Stimulated activated CD4-positive, alpha-beta T cell treated with anti-CD3 and anti-CD28 coated beads, Interleukin-4, amount 100 ng/mL, for 24 hours (primary cell): ENCODE results near the gene PPM1H.

Experiments used
- DNase-seq: peaks from one replicate; pipeline ENCODE4 v3.0.0-alpha.2; 2020

PPM1H gene

DNA sequence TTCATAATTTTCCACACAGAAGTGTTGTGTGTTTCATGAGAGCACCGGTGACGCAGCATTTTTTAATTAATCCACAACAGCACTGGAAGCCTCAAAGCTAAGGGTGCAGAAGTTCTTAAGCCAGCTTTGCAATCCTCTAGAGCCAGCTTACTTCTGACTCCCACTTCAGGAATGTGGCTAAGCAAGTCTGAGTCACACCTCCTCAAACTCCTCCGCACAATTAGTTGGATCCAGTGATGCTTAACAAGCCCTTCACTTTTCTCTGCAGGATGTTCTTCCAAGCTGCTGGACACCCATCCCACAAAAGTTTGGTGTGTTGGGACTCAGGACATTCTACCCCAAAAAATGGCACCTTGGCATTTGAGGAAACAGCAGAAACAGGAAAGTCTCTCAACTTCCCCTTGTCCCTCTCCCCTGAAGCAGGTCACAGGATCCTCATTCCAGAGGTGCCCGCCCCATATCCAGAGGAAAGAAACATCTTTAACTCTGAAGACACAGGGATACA is 210.0 kb downstream of the PPM1H start:
- no peak for DNase-seq

DNA sequence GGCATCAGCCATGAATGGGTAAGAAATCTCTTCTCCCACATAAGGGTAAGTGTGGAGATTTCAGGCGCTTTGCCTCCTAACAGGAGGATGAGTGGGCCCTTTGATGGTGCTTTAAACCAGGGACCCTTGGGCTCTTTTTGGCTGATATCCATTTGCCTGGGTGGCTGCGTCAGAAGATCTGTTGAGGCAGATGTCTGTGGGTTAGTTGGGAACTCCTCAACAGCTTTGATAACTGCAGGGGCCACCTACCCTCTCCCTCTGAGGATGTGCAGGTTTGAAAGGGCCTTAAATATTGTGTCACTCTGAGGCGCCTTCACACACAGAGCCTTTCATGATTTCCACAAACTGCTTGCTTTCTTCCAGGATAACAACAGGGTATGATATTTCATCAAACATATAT is 210.7 kb downstream of the PPM1H start:
- no peak for DNase-seq

DNA sequence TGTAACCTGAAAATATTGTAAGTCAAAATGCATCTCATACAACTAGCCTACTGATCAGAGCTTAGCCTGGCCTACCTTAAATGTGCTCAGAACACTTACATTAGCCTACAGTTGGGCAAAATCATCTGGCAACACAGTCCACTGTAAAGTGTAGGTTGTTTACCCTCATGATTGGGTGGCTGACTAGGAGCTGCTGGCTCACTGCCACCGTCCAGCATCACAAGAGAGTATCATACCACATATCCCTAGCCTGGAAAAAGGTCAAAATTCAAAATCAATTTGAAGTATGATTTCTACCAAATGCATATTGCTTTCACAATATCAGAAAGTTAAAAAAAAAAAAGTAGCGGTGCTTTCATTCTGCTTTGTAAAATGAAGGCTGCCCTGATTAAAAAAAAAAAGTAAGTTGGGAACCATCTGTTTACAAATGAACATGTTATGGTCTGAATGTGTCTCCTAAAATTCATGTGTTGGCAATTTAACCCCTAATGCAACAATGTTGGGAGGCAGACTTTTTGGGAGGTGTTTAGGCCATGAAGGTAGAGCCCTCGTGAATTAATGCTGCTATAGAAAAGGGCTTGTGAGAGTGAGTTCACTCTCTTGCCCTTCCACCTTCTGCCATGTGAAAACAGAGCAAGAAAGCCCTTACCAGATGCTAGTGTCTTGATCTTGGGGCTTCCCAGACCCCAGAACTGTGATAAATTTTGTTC is 211.8 kb downstream of the PPM1H start:
- DNase-seq: no peak

DNA sequence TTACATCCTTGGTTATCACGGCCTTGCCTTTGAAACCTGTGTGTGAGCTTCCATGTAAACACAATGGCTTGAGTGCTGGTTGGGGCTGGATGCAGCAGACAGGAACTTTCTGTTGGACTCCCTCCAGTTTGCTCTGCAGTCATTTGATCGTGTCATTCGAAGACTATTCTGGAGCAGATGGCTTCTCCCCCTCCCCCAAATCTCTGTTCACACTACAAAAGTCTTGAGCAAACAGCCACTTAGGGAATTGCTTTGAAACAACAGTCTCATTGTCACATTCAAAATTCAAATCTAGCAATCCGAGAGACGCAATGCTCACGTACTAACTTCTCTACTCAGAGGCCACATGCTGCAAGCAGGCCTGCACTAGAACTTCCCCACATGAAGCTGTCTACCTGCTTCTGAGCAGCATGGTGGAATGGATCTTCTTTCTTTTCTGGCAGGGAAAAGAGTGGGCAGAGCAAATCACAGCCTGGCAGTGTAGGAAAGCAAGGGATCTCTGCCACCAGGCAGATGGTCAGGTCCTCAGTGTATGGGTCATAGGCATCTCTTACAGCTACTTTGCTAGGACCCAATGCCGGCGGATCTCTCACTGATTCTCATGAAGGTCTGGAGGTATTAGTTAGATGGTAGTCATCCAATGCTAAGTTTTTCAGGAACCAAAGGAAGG is 214.2 kb downstream of the PPM1H start:
- DNase-seq: no peak

DNA sequence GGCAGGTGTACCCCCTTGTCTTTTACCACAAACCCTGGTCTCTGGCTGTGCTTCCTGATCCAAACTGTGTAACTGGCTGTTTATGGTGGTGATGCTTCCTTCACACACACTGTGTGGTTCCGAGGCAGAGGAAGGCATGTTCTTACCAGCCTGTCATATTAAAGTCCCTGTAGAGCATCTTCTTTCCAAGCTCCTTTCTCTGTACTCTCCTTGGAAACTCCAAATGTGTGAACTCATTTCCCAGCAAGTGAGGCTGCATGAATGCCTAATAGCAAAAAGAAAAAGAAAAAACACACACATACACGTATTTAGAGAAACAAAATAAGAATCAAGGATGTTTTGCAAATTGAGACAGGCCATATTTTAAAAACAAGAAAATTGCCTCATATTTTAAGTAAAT is 214.9 kb downstream of the PPM1H start:
- DNase-seq: no peak

DNA sequence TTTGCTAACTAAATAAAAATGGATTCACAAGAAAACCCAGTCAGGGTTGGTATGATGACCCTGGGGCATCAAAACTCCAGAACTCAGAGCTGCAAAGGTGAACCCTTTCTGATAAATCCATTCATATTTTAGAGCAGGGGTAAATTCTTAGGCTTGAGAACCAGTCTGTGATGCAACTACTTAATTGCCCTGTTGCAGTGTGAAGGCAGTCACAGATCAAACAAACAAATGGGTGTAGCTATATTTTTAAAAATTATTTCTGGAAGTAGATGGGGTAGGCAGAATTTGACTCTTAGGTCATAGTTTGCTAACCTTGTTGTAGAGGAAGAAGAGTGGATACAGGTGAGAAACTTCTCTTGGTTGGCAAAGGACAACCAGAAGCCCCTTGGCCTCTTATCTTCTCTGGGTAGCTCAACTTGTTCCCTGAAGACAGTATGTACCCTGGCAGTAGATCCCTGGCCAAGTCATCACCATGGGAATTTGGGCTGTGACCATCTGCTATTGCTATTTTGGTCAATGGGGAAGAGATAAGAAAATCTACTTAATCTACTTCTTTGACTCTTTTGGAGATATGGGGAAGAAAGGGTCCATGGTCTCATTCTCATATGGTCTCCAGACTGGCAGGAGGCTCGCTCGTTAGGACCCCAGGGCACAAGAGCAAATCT is 216.1 kb downstream of the PPM1H start:
- no peak for DNase-seq

GRCh38 chr12:62717643-62718042 is 217.3 kb downstream of the PPM1H start:
- DNase-seq: no peak

- no peak for DNase-seq
Measured at GRCh38 chr12:62716866-62717525, 218.0 kb downstream of the PPM1H start.

DNA sequence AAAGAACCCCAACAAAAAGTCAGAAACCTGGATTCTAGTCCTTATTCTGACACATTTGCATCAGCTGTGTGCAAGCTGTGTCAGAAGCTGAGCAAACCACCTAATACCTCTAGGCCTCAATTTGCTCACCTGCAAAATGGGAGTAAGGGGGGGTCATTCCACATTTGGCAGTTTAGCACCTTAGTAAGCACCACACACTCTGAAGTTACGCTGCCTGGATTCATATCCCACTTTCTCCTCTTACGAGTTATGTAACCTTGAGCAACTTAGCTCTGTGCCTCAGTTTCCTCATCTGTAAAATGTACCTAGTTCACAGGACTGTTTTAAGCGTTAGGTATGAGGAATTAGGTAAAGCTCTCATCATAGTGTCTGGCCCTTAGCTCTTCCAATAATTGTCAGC is 218.9 kb downstream of the PPM1H start:
- DNase-seq: no peak

DNA sequence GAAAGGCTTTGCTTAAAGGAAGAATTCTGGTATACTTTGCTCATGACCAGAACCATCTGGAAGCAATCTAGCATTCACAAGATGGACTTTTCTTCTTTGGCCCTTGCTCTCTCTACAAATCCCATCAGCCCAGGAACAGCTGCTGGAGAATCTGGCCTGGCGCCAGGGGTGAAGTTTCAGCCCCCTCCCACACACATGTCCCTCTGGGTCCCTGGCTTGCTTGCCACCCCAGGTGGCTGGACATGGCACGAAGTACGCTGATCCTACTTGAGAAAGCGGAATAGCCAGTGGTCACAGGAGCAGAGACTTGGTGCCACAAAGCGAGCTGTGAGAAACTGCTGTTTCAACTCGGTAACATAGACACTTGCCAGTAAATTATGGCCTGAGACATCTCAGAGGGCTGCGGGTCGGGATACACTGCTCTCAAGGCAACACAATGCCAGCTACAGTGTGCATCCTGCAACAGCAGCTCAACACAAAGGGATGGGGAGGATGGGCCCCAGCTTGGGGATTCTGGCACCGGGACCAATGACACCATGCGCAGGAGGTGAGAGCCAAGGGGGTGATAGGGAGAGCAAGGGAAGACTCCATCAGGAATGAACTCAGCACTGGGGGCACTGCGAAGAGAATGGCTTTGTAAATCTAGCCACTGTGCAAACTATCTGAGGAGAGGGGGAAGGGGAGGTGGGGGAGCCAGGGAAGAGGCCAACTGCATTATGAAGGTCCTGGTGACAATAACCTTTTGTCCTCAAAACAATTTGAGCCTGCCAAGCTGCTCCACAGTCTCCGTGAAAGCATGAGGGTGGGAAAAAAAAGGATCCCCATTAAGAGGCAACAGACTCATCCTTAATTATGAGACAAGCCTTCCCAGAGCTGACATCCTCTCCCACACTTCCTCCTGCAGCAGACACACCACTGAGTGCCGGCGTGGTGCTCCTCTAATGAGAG is 219.9 kb downstream of the PPM1H start:
- DNase-seq: no peak

GRCh38 chr12:62714181-62714773 is 220.7 kb downstream of the PPM1H start:
- no peak for DNase-seq

- DNase-seq: no peak
Measured at GRCh38 chr12:62713723-62714122, 221.2 kb downstream of the PPM1H start.

GRCh38 chr12:62712681-62713573 is 222.0 kb downstream of the PPM1H start:
- DNase-seq: no peak

DNA sequence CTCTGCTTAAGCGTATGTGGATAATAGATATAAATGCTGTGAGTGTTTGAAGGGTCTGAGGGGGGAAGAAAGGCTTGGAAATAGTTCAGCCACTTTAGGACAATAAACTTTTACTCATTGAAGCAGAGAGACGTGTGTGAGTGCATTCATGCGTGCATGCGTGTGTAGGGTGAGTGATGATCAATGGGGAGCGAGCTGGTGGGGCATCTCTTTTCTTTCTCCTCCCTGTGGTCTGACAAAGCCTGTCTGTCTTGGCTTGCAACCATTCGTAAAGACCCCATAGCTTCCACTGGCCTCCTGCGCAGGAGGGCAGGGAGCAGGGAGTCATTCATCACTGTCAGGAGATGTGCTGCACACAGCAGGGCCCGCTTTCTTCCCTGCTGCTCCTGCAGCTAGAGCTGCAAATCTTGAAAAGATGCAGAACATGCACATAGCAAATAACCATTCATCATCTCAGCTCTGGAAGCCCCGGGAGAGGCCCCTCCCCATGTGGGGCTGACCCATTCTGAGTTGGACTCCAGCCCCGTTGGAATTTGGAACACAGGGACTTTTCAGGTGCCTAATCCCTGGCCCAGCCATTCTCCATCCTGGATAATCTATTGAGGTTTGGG is 223.2 kb downstream of the PPM1H start:
- DNase-seq: no peak

- no peak for DNase-seq
Measured at GRCh38 chr12:62709311-62709710, 225.6 kb downstream of the PPM1H start.

GRCh38 chr12:62707939-62708338 is 227.0 kb downstream of the PPM1H start:
- no peak for DNase-seq

GRCh38 chr12:62705846-62706245 is 229.1 kb downstream of the PPM1H start:
- no peak for DNase-seq

- DNase-seq: no peak
Measured at GRCh38 chr12:62703011-62703380, 232.0 kb downstream of the PPM1H start.

DNA sequence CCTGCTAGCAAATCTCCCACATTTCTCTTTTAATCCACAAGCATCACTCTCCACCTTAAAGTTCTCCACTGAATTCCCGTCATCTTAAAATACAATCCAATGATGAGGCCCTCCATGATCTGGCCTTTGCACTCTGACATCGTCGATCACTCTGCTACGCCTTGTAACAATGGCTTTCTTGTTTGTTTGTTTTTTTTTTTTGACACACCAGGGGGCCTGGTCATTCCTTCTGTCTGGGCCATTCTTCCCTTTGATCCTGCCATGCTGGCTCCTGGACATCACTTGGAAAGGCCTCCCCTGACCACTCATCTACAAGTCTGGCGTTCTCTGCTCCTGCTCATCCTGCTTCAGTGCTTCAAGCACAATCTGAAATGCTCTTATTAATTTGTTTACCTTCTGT is 233.5 kb downstream of the PPM1H start:
- no peak for DNase-seq

DNA sequence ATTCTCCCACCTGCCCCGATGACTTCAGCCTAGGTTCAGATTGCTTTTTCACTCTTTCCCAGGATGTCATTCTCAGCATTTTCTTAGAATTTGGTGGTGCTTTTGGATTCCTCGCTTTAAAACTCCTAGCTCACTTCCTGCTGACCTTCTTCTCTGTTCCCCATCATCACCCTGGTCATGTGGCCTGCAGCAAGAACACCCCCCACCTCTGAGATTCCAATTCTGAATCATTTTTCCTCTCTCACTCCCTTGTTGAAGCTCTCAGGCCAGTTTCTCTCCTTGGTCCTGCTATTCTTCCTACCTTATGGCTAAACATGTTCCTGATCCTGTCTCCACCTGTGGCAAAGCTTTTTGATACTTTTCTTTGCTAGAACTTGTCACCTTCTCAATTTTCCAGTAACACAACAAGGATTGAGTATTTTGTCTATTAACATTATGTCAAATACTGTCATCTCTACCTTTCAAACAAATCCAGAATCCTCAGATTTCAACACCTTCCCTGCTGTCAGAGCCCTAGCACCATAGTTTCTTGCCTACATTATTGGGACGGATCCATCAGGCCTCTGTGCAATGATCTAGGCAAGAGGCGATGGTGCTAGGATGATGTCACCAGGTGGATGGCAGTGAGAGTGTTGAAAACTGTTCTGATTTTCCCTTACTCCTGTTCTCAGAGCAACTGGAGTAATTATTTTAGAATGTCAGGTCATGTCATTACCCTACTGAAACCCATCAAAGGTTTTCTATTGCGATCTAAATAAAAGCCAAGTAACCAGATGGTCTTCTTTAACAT is 234.7 kb downstream of the PPM1H start:
- DNase-seq: no peak
